ENCODE measurements around the gene MLANA.

The MLANA gene

DNA sequence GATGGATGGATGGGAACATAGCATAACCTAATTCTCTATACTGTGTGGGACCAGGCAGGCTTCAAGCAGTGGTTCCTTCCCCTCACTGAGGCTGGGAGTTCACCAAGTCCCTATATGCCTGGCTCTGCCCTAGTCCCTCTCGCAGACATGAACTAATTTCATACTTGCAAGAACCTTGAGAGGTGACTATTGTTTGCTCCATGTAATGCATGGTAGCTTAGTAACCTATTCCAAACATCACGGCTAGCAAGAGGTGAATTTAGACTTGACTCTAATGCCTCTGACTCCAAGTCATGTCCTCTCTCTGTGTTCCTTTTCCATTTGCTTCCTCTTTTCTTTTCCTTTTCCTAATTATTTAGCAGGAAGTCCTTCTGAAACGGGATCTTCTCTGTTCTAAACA lies 31.9 kb upstream of the MLANA start:
- Histone ChIP-seq H3K36me3 (ENCODE audit: control insufficient read depth in 2 of 2, insufficient read depth in 1 of 2, low read length in 2 of 2) (no peaks in the 10 kb centered on the region), H3K4me3 (ENCODE audit: low read depth, low read length) (no peak overlapping the region), H3K4me1 (ENCODE audit: control insufficient read depth, insufficient read depth, low read length) (no peaks in the 10 kb centered on the region), H3K27ac (ENCODE audit: extremely low read depth, low read depth, low read length) (no peak overlapping the region), H3K9me3 (ENCODE audit: control insufficient read depth, insufficient read depth, low read depth, low read length) (no peaks in the 10 kb centered on the region)
- CTCF ChIA-PET = interaction anchor here (1.4 to 1.7 kb wide), 2 partner anchors 9 to 26 kb away, joined by 5 to 6 read pairs; partner anchors contain the start of gene ERMP1
- POLR2A ChIA-PET = interaction anchor here (0.6 kb wide), 1 partner anchor 130 kb away, joined by 3 read pairs; no protein-coding TSS in a partner anchor
- TF ChIP-seq ZNF26 (tag by site-specific recombination; IDR thresholded peaks at IDR 0.05) = no peak
- no peak for TF ChIP-seq FEZF1 (tag by site-specific recombination; IDR thresholded peaks at IDR 0.05)
- no peak for TF ChIP-seq ZNF157 (tag by site-specific recombination; IDR thresholded peaks at IDR 0.05)
- TF ChIP-seq ZNF302 (tag by site-specific recombination; IDR thresholded peaks at IDR 0.05; ENCODE audit: low read depth) = no peak

GRCh38 chr9:5863092-5863746 lies 27.5 kb upstream of the MLANA start:
- TF ChIP-seq ZNF214 (tag by site-specific recombination; IDR thresholded peaks at IDR 0.05; ENCODE audit: borderline replicate concordance) (no peak), ZFP41 (tag by site-specific recombination; IDR thresholded peaks at IDR 0.05; ENCODE audit: borderline replicate concordance) (no peak), ZNF112 (tag by site-specific recombination; IDR thresholded peaks at IDR 0.05) (no peak)
- H3K36me3 ChIP-seq (ENCODE audit: control insufficient read depth in 2 of 2, insufficient read depth in 1 of 2, low read length in 2 of 2) = no peaks in the 10 kb centered on the region
- H3K4me3 ChIP-seq (ENCODE audit: low read depth, low read length) = no peak overlapping the region
- H3K9me3 ChIP-seq (ENCODE audit: control insufficient read depth, insufficient read depth, low read depth, low read length) = no peaks in the 10 kb centered on the region
- ChIA-PET CTCF (interaction anchor here (1.4 to 1.9 kb wide), 2 partner anchors 23 to 30 kb away, joined by 9 to 10 read pairs; partner anchors contain the start of gene ERMP1), POLR2A (no interaction called here)
- no peak overlapping the region for H3K27ac ChIP-seq (ENCODE audit: extremely low read depth, low read depth, low read length)
- H3K4me1 ChIP-seq (ENCODE audit: control insufficient read depth, insufficient read depth, low read length) = no peaks in the 10 kb centered on the region

- H3K9me3 ChIP-seq (ENCODE audit: control insufficient read depth, insufficient read depth, low read depth, low read length) = no peaks in the 10 kb centered on the region
- CTCF ChIA-PET = interaction anchor here (1.4 to 1.9 kb wide), 2 partner anchors 22 to 31 kb away, joined by 9 to 10 read pairs; partner anchors contain the start of gene ERMP1
- no peak overlapping the region for H3K4me3 ChIP-seq (ENCODE audit: low read depth, low read length)
- POLR2A ChIA-PET = no interaction called here
- no peak for TF ChIP-seq ZNF211 (tag by site-specific recombination; IDR thresholded peaks at IDR 0.05; ENCODE audit: low read depth)
- TF ChIP-seq ZNF10 (tag by site-specific recombination; IDR thresholded peaks at IDR 0.05) = no peak
- TF ChIP-seq, protein P1, sequence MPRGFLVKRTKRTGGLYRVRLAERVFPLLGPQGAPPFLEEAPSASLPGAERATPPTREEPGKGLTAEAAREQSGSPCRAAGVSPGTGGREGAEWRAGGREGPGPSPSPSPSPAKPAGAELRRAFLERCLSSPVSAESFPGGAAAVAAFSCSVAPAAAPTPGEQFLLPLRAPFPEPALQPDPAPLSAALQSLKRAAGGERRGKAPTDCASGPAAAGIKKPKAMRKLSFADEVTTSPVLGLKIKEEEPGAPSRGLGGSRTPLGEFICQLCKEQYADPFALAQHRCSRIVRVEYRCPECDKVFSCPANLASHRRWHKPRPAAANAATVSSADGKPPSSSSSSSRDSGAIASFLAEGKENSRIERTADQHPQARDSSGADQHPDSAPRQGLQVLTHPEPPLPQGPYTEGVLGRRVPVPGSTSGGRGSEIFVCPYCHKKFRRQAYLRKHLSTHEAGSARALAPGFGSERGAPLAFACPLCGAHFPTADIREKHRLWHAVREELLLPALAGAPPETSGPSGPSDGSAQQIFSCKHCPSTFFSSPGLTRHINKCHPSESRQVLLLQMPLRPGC (tag by site-specific recombination; IDR thresholded peaks at IDR 0.05) = no peak
- TF ChIP-seq, protein P2, sequence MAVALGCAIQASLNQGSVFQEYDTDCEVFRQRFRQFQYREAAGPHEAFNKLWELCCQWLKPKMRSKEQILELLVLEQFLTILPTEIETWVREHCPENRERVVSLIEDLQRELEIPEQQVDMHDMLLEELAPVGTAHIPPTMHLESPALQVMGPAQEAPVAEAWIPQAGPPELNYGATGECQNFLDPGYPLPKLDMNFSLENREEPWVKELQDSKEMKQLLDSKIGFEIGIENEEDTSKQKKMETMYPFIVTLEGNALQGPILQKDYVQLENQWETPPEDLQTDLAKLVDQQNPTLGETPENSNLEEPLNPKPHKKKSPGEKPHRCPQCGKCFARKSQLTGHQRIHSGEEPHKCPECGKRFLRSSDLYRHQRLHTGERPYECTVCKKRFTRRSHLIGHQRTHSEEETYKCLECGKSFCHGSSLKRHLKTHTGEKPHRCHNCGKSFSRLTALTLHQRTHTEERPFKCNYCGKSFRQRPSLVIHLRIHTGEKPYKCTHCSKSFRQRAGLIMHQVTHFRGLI (tag by site-specific recombination; IDR thresholded peaks at IDR 0.05) = no peak
- no peaks in the 10 kb centered on the region for H3K36me3 ChIP-seq (ENCODE audit: control insufficient read depth in 2 of 2, insufficient read depth in 1 of 2, low read length in 2 of 2)
- H3K27ac ChIP-seq (ENCODE audit: extremely low read depth, low read depth, low read length) = no peak overlapping the region
- no peaks in the 10 kb centered on the region for H3K4me1 ChIP-seq (ENCODE audit: control insufficient read depth, insufficient read depth, low read length)
Observed at GRCh38 chr9:5864446-5864845, 26.2 kb upstream of the MLANA start.

DNA sequence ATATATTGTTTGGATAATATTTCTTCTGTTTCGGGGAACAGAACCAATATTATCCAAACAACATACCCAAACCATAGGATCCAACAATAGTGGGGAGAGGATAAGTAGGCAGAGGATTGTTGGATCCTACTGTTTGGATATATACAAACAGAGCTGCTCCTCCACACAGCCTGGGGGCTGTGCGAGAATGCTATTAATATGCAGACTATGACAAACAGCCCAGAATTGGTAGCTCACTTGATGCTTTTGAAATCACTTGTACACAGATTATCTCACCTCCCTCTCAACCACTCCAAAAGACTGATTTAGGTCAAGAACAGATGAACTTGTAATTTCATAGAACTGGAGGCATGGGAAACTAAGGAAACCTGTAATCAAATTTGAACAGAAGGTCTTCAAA lies 24.4 kb upstream of the MLANA start:
- no peak overlapping the region for H3K4me3 ChIP-seq (ENCODE audit: low read depth, low read length)
- H3K27ac ChIP-seq (ENCODE audit: extremely low read depth, low read depth, low read length) = no peak overlapping the region
- CTCF ChIA-PET = interaction anchor here (0.5 to 1.4 kb wide), 2 partner anchors 15 to 440 kb away, joined by 3 read pairs; no protein-coding TSS in a partner anchor
- H3K4me1 ChIP-seq (ENCODE audit: control insufficient read depth, insufficient read depth, low read length) = no peaks in the 10 kb centered on the region
- no peaks in the 10 kb centered on the region for H3K36me3 ChIP-seq (ENCODE audit: control insufficient read depth in 2 of 2, insufficient read depth in 1 of 2, low read length in 2 of 2)
- POLR2A ChIA-PET = interaction anchor here (0.7 kb wide), 1 partner anchor 70 kb away, joined by 6 read pairs; no protein-coding TSS in a partner anchor
- H3K9me3 ChIP-seq (ENCODE audit: control insufficient read depth, insufficient read depth, low read depth, low read length) = no peaks in the 10 kb centered on the region
- TF ChIP-seq TCF7L2 (IDR thresholded peaks at IDR 0.05; ENCODE audit: borderline replicate concordance, low read depth, low read length) (no peak), GLIS1 (tag by site-specific recombination; IDR thresholded peaks at IDR 0.05) (no peak), ZNF654 (tag by site-specific recombination; IDR thresholded peaks at IDR 0.05; ENCODE audit: low read depth) (no peak), ZNF114 (tag by site-specific recombination; IDR thresholded peaks at IDR 0.05) (no peak), ZFP3 (tag by site-specific recombination; IDR thresholded peaks at IDR 0.05; ENCODE audit: low read depth) (no peak), ZNF692 (tag by site-specific recombination; IDR thresholded peaks at IDR 0.05) (no peak), ZNF585B (tag by site-specific recombination; IDR thresholded peaks at IDR 0.05) (no peak), ZBTB49 (tag by site-specific recombination; IDR thresholded peaks at IDR 0.05; ENCODE audit: low read depth) (no peak)

Data from HEK293 (cell line).